K562 (cell line): ENCODE results near the gene SPATA25.

Experiments
- BACH1 ChIP-seq: fragments of 200-800 bp; sonication (Bioruptor generic); IDR thresholded peaks from 2 replicates; pipeline ENCODE4 v1.6.1; 2016; ENCODE audit warnings: missing genetic modification characterization, missing compliant biosample characterization
- KLF13 ChIP-seq: fragments of 450-650 bp; IDR thresholded peaks from 2 replicates; pipeline ENCODE4 v1.6.1; 2016; ENCODE audit warnings: missing genetic modification characterization, low read depth, mild to moderate bottlenecking, missing compliant biosample characterization, moderate library complexity, borderline replicate concordance
- RAD21 ChIP-seq, 2 experiments: fragments of 250-450 bp in 1 of 2; fragments of 450-650 bp in 1 of 2; sonication (Bioruptor Pico) in 1 of 2; formaldehyde crosslinking in 1 of 2; IDR thresholded peaks in 1 of 2; conservative IDR thresholded peaks in 1 of 2; 2 replicates each; pipeline versions ENCODE4 v1.4.0 to v1.8.0; 2020 to 2022; ENCODE audit warnings: mild to moderate bottlenecking in 2 of 2, moderate library complexity in 1 of 2
- TF ChIP-seq, protein P1 (sequence below): IDR thresholded peaks from 2 replicates; pipeline ENCODE4 v1.6.1; 2016; ENCODE audit warnings: missing genetic modification characterization, missing compliant biosample characterization
- TF ChIP-seq, protein P2 (sequence below): fragments of 250-450 bp; sonication (Bioruptor Pico); IDR thresholded peaks from 2 replicates; pipeline ENCODE4 v1.8.0; 2021; ENCODE audit warnings: borderline replicate concordance, mild to moderate bottlenecking, moderate library complexity; ENCODE audit not compliant: poor library complexity, severe bottlenecking

DNA sequence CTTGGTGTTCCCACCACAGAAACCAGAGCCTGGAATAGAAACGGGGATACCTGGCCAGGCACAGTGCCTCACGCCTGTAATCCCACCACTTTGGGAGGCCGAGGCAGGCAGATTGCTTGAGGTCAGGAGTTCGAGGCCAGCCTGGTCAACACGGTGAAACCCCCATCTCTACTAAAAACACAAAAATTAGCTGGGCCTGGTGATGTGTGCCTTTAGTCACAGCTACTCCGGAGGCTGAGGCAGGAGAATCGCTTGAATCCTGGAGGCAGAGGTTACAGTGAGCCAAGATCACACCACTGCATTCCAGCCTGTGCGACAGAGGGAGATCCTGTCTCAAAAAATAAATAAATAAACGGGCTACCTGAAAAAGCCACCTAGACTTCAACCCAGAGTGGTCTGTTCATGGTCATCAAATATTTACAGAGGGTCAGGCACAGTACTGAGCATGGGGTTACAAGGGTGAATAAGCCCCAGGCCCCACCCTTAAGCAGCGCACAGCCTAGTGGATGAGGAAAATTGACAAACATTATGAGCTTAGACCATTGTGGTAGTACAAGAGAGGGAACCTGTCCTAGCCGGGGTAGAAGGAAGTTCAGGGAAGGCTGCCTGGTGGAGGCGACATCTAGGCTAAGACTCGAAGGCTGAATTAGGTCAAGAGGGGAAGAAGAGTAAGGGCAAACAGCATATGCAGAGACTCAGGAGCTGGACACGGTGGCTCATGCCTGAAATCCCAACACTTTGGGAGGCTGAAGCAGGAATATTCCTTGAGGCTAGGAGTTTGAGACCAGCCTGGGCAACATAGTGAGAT lies 39.9 kb upstream of the SPATA25 start:
- no peak for TF ChIP-seq KLF13 (tag)
- TF ChIP-seq RAD21 (CRISPR knock-in tag; conservative IDR thresholded peaks at IDR 0.05 in 1 of 2, IDR thresholded peaks at IDR 0.05 in 1 of 2) = no peak
- TF ChIP-seq, protein P1, sequence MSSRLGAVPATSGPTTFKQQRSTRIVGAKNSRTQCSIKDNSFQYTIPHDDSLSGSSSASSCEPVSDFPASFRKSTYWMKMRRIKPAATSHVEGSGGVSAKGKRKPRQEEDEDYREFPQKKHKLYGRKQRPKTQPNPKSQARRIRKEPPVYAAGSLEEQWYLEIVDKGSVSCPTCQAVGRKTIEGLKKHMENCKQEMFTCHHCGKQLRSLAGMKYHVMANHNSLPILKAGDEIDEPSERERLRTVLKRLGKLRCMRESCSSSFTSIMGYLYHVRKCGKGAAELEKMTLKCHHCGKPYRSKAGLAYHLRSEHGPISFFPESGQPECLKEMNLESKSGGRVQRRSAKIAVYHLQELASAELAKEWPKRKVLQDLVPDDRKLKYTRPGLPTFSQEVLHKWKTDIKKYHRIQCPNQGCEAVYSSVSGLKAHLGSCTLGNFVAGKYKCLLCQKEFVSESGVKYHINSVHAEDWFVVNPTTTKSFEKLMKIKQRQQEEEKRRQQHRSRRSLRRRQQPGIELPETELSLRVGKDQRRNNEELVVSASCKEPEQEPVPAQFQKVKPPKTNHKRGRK (tag) = no peak
- TF ChIP-seq BACH1 (tag) = no peak
- TF ChIP-seq, protein P2, sequence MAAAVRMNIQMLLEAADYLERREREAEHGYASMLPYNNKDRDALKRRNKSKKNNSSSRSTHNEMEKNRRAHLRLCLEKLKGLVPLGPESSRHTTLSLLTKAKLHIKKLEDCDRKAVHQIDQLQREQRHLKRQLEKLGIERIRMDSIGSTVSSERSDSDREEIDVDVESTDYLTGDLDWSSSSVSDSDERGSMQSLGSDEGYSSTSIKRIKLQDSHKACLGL (CRISPR knock-in tag) = no peak
